SK-N-SH treated with all-trans-retinoic acid at 6 μM for 48 hours (cell line): ENCODE measurements around the gene CORO1C.
"Not testable (repeated sequence)": the region's sequence is repeated elsewhere in the genome, so short reads cannot be mapped to it uniquely, and the experiment has no call there.

Experiments
- ATAC-seq: fragments of 200-7000 bp; cut with Tn5 transposase; 3 replicates; pipeline ENCODE4 v1.9.1; 2020; ENCODE audit warnings: mild to moderate bottlenecking, moderate library complexity
- ARNTL ChIP-seq: fragments of 450-650 bp; formaldehyde crosslinking; IDR thresholded peaks from 2 replicates; pipeline ENCODE4 v1.5.0; 2020; ENCODE audit warnings: low read depth, mild to moderate bottlenecking, moderate library complexity, borderline replicate concordance
- BACH2 ChIP-seq: fragments of 250-450 bp; sonication (Bioruptor Pico); IDR thresholded peaks from 2 replicates; pipeline ENCODE4 v1.9.0; 2021; ENCODE audit warnings: mild to moderate bottlenecking, borderline replicate concordance
- ESRRG ChIP-seq: fragments of 250-450 bp; sonication (Bioruptor Pico); IDR thresholded peaks from 2 replicates; pipeline ENCODE4 v1.6.1; 2021; ENCODE audit warnings: mild to moderate bottlenecking
- GLIS3 ChIP-seq: fragments of 250-450 bp; sonication (Bioruptor Pico); IDR thresholded peaks from 2 replicates; pipeline ENCODE4 v1.5.0; 2020; ENCODE audit warnings: mild to moderate bottlenecking, moderate library complexity
- ISL1 ChIP-seq: fragments of 250-450 bp; sonication (Bioruptor Pico); IDR thresholded peaks from 2 replicates; pipeline ENCODE4 v2.1.2; 2022; ENCODE audit warnings: mild to moderate bottlenecking, moderate library complexity
- OSR1 ChIP-seq: fragments of 250-450 bp; sonication (Bioruptor Pico); IDR thresholded peaks from 2 replicates; pipeline ENCODE4 v1.8.0; 2022; ENCODE audit warnings: moderate library complexity, mild to moderate bottlenecking, inconsistent platforms
- PPARA ChIP-seq: fragments of 250-450 bp; sonication (Bioruptor Pico); IDR thresholded peaks from 2 replicates; pipeline ENCODE4 v1.5.0; 2020; ENCODE audit warnings: mild to moderate bottlenecking, borderline replicate concordance
- RARB ChIP-seq: fragments of 250-450 bp; sonication (Bioruptor Pico); IDR thresholded peaks from 2 replicates; pipeline ENCODE4 v1.8.0; 2021; ENCODE audit warnings: mild to moderate bottlenecking, moderate library complexity
- ZC3H10 ChIP-seq: fragments of 250-450 bp; sonication (Bioruptor Pico); IDR thresholded peaks from 2 replicates; pipeline ENCODE4 v1.5.1; 2021; ENCODE audit warnings: mild to moderate bottlenecking, moderate library complexity
- ZFP3 ChIP-seq: fragments of 250-450 bp; sonication (Bioruptor Pico); IDR thresholded peaks from 2 replicates; pipeline ENCODE4 v1.5.0; 2020; ENCODE audit warnings: mild to moderate bottlenecking, moderate library complexity
- ZFP30 ChIP-seq: fragments of 450-650 bp; formaldehyde crosslinking; IDR thresholded peaks from 2 replicates; pipeline ENCODE4 v1.5.0; 2022; ENCODE audit warnings: mild to moderate bottlenecking, moderate library complexity
- ZNF565 ChIP-seq: fragments of 450-650 bp; formaldehyde crosslinking; conservative IDR thresholded peaks from 2 replicates; pipeline ENCODE4 v1.5.0; 2020; ENCODE audit warnings: low read depth, mild to moderate bottlenecking, moderate library complexity
- ZNF70 ChIP-seq: fragments of 450-650 bp; formaldehyde crosslinking; IDR thresholded peaks from 2 replicates; pipeline ENCODE4 v1.5.0; 2020; ENCODE audit warnings: mild to moderate bottlenecking, moderate library complexity
- ZNF8 ChIP-seq: fragments of 450-650 bp; formaldehyde crosslinking; IDR thresholded peaks from 2 replicates; pipeline ENCODE4 v1.5.0; 2020; ENCODE audit warnings: mild to moderate bottlenecking, moderate library complexity
- TF ChIP-seq, protein P1 (sequence below): fragments of 250-450 bp; sonication (Bioruptor Pico); IDR thresholded peaks from 2 replicates; pipeline ENCODE4 v1.5.1; 2021; ENCODE audit warnings: mild to moderate bottlenecking, moderate library complexity
- TF ChIP-seq, protein P2 (sequence below): fragments of 250-450 bp; sonication (Bioruptor Pico); IDR thresholded peaks from 2 replicates; pipeline ENCODE4 v1.8.0; 2021; ENCODE audit warnings: low read depth, mild to moderate bottlenecking, moderate library complexity, borderline replicate concordance
- TF ChIP-seq, protein P3 (sequence below): fragments of 250-450 bp; sonication (Bioruptor Pico); IDR thresholded peaks from 2 replicates; pipeline ENCODE4 v1.5.1; 2020; ENCODE audit warnings: low read depth, mild to moderate bottlenecking, moderate library complexity
- TF ChIP-seq, protein P4 (sequence below): fragments of 250-450 bp; sonication (Bioruptor Pico); IDR thresholded peaks from 2 replicates; pipeline ENCODE4 v1.5.0; 2020; ENCODE audit warnings: mild to moderate bottlenecking, moderate library complexity
- TF ChIP-seq, protein P5 (sequence below): fragments of 250-450 bp; sonication (Bioruptor Pico); IDR thresholded peaks from 2 replicates; pipeline ENCODE4 v1.8.0; 2020; ENCODE audit warnings: mild to moderate bottlenecking, moderate library complexity, borderline replicate concordance

CORO1C gene

DNA sequence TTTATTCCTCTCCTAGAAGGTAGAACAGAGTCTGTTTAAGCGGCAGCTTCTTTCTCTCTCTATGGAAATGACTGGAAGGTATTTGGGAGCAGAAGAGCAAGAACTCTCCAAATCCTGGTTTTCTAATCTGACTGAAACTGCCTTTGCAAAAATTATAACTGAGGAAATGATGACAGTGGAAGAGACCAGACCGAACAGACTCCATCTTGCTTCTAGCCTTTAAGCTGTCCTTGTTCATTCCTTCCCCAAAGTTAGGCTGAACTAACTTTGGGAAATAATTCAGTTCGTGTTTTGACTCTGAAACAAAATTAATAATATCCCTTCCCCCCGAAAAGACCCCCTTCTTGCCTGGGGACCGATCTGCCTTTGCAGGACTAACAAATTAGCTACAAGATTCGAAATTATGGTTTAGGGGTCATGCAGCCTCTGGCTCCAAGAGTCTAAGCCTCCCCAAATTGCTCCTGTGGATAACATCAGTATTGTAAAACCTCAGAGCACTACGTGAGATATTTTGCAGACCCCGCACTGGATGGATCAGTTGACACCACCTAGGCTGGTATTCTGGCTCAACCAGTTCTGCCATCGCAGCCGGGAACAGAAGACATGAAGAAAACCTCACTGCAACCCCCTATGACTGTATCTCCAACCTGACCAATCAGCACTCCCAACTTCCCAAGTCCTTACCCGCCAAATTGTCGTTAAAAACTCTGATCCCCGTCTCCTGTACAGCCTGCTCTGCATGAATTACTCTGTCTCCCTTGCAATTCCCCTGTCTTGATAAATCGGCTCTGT, 111.8 kb downstream of the CORO1C start:
- ATAC-seq, result no peak
- TF ChIP-seq ZC3H10 (CRISPR knock-in tag) (no peak), ARNTL (CRISPR knock-in tag) (no peak), GLIS3 (CRISPR knock-in tag) (no peak), ZNF565 (CRISPR knock-in tag) (no peak)
- TF ChIP-seq, protein P1, sequence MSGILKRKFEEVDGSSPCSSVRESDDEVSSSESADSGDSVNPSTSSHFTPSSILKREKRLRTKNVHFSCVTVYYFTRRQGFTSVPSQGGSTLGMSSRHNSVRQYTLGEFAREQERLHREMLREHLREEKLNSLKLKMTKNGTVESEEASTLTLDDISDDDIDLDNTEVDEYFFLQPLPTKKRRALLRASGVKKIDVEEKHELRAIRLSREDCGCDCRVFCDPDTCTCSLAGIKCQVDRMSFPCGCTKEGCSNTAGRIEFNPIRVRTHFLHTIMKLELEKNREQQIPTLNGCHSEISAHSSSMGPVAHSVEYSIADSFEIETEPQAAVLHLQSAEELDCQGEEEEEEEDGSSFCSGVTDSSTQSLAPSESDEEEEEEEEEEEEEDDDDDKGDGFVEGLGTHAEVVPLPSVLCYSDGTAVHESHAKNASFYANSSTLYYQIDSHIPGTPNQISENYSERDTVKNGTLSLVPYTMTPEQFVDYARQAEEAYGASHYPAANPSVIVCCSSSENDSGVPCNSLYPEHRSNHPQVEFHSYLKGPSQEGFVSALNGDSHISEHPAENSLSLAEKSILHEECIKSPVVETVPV (CRISPR knock-in tag), result no peak

DNA sequence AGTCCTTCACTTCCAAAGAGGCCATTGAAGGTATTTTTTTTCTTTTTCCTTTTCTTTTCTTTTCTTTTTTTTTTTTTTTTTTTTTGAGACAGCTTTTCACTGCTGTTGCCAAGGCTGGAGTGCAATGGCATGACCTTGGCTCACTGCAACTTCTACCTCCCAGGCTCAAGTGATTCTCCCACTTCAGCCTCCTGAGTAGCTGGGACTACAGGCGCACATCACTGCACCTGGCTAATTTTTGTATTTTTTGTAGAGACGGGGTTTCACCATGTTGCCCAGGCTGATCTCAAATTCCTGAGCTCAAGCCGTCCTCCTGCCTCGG, 112.4 kb downstream of the CORO1C start:
- ATAC-seq, result not testable (repeated sequence)

DNA sequence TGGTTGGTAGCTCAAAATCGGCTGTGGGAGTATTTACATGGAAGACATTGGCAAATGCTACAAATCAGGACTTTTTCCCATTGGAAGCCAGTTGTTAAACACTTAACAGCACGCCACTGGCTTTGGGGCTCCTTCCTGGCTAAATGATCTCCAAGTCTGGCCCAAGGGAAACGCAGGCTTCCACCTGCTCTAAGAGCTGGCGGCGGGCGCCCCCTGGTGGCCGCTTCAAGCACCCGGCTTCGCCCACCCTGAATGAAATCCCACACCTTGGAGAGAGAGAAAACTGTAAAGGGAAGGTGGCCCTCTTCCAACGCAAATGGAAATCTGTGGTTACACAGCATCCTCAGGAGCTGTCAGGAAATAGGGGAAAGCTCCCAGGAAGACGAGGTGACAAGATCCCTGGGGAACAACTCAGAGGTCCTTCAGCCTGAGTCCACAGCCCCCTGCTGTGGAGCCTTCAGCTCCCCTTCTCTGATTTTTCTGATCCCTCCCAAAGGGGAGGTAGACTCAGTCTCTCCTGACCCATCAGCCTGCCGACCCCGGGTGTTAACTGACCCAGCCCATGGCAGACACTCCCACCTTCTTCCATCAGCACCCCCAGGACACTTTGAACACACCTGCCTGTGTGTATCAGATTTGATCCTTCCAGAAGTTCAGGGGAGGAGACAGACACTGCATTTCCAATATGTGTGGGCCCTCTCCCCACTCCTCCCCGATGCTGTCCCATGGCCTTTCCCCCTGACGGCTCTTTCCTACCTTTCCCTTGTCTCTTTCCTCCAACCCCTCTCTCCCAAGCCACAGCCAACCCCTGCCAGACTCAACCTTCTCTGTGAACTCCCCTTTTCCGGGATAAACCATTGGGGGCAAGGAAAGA, 113.0 kb downstream of the CORO1C start:
- TF ChIP-seq ZC3H10 (CRISPR knock-in tag) (no peak), ZNF565 (CRISPR knock-in tag) (0 out of 2 replicates have a peak, but pooled peaks have one; percentile 19)
- TF ChIP-seq, protein P2, sequence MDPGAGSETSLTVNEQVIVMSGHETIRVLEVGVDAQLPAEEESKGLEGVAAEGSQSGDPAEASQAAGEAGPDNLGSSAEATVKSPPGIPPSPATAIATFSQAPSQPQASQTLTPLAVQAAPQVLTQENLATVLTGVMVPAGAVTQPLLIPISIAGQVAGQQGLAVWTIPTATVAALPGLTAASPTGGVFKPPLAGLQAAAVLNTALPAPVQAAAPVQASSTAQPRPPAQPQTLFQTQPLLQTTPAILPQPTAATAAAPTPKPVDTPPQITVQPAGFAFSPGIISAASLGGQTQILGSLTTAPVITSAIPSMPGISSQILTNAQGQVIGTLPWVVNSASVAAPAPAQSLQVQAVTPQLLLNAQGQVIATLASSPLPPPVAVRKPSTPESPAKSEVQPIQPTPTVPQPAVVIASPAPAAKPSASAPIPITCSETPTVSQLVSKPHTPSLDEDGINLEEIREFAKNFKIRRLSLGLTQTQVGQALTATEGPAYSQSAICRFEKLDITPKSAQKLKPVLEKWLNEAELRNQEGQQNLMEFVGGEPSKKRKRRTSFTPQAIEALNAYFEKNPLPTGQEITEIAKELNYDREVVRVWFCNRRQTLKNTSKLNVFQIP, result no peak
- TF ChIP-seq, protein P3, sequence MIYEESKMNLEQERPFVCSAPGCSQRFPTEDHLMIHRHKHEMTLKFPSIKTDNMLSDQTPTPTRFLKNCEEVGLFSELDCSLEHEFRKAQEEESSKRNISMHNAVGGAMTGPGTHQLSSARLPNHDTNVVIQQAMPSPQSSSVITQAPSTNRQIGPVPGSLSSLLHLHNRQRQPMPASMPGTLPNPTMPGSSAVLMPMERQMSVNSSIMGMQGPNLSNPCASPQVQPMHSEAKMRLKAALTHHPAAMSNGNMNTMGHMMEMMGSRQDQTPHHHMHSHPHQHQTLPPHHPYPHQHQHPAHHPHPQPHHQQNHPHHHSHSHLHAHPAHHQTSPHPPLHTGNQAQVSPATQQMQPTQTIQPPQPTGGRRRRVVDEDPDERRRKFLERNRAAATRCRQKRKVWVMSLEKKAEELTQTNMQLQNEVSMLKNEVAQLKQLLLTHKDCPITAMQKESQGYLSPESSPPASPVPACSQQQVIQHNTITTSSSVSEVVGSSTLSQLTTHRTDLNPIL, result no peak
- ATAC-seq, result peak; percentile 98

DNA sequence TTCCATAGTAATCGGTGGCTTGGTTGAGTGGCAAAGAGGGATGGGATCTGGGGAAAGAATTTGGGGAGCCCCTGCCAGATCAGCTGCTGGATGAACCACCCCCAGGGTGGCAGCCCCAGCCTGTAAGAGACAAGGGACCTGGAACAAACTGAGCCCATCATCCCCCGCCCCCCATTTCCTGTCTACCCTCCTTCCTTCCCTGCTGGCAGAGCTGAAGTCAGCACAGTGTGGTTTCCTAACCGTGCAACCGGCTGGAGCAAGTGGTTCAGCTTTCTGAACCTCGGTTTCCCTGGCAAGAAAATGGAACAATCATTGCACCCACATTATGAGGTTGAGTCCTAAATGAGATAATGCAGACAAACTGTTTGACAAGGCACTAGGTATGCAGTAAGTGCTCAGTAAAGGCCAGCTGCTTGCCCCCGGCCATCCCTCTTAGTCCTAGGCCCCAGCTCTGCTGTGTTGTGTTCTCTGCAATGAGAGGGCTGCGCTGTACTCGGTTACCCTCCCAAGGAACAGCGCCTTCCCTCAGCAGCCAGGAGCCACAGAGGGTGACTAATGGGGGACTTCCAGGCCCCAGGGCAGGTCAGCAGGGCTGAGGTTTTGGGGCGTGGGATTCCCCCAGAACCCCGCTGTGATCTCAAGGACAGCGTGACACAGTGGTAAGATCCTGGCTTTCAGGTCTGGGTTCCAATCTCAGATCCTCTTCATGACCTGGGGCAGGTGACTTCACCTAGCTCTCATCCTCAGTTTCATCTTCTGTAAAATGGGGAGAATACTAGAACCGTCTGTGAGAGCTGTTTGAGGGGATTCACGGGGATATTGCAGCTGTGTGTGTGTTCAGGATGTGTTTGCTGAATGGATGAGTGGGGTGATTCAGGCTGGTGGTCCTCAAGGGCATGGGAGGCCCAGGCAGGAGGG, 114.1 kb downstream of the CORO1C start:
- no peak for TF ChIP-seq ISL1 (CRISPR knock-in tag)
- TF ChIP-seq, protein P4, sequence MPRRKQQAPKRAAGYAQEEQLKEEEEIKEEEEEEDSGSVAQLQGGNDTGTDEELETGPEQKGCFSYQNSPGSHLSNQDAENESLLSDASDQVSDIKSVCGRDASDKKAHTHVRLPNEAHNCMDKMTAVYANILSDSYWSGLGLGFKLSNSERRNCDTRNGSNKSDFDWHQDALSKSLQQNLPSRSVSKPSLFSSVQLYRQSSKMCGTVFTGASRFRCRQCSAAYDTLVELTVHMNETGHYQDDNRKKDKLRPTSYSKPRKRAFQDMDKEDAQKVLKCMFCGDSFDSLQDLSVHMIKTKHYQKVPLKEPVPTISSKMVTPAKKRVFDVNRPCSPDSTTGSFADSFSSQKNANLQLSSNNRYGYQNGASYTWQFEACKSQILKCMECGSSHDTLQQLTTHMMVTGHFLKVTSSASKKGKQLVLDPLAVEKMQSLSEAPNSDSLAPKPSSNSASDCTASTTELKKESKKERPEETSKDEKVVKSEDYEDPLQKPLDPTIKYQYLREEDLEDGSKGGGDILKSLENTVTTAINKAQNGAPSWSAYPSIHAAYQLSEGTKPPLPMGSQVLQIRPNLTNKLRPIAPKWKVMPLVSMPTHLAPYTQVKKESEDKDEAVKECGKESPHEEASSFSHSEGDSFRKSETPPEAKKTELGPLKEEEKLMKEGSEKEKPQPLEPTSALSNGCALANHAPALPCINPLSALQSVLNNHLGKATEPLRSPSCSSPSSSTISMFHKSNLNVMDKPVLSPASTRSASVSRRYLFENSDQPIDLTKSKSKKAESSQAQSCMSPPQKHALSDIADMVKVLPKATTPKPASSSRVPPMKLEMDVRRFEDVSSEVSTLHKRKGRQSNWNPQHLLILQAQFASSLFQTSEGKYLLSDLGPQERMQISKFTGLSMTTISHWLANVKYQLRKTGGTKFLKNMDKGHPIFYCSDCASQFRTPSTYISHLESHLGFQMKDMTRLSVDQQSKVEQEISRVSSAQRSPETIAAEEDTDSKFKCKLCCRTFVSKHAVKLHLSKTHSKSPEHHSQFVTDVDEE (CRISPR knock-in tag), result no peak
- no peak for TF ChIP-seq ZC3H10 (CRISPR knock-in tag)
- TF ChIP-seq, protein P1 (CRISPR knock-in tag), result no peak
- TF ChIP-seq BACH2 (CRISPR knock-in tag), result no peak
- TF ChIP-seq ARNTL (CRISPR knock-in tag), result no peak
- TF ChIP-seq, protein P5, sequence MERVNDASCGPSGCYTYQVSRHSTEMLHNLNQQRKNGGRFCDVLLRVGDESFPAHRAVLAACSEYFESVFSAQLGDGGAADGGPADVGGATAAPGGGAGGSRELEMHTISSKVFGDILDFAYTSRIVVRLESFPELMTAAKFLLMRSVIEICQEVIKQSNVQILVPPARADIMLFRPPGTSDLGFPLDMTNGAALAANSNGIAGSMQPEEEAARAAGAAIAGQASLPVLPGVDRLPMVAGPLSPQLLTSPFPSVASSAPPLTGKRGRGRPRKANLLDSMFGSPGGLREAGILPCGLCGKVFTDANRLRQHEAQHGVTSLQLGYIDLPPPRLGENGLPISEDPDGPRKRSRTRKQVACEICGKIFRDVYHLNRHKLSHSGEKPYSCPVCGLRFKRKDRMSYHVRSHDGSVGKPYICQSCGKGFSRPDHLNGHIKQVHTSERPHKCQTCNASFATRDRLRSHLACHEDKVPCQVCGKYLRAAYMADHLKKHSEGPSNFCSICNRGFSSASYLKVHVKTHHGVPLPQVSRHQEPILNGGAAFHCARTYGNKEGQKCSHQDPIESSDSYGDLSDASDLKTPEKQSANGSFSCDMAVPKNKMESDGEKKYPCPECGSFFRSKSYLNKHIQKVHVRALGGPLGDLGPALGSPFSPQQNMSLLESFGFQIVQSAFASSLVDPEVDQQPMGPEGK (CRISPR knock-in tag), result no peak
- TF ChIP-seq, protein P2, result no peak
- TF ChIP-seq ZFP30 (CRISPR knock-in tag), result no peak
- TF ChIP-seq ESRRG (CRISPR knock-in tag), result no peak
- TF ChIP-seq RARB (CRISPR knock-in tag), result no peak
- TF ChIP-seq OSR1 (CRISPR knock-in tag), result no peak
- no peak for TF ChIP-seq PPARA (CRISPR knock-in tag)
- no peak for TF ChIP-seq ZNF70 (CRISPR knock-in tag)
- TF ChIP-seq ZNF8 (CRISPR knock-in tag), result no peak
- no peak for TF ChIP-seq ZFP3 (CRISPR knock-in tag)
- TF ChIP-seq GLIS3 (CRISPR knock-in tag), result no peak
- TF ChIP-seq, all 23 proteins: peak for 0
- ATAC-seq, result no peak
